Esophagus muscularis mucosa (tissue), 3 donors: ENCODE measurements around the gene KCNJ6.

Experiments used
- CTCF ChIP-seq, 3 experiments: fragments of 200-600 bp in 2 of 3; fragments of 450-650 bp in 1 of 3; sonication (generic) in 2 of 3; IDR thresholded peaks; one replicate each; pipeline ENCODE4 v1.5.1; 2017 to 2019; ENCODE audit warnings: antibody characterized with exemption in 3 of 3, mild to moderate bottlenecking in 2 of 3, moderate library complexity in 1 of 3
- POLR2A ChIP-seq: fragments of 450-650 bp; IDR thresholded peaks from one replicate; pipeline ENCODE4 v1.6.1; 2017; ENCODE audit warnings: antibody characterized with exemption, moderate library complexity, mild to moderate bottlenecking, low read depth

DNA sequence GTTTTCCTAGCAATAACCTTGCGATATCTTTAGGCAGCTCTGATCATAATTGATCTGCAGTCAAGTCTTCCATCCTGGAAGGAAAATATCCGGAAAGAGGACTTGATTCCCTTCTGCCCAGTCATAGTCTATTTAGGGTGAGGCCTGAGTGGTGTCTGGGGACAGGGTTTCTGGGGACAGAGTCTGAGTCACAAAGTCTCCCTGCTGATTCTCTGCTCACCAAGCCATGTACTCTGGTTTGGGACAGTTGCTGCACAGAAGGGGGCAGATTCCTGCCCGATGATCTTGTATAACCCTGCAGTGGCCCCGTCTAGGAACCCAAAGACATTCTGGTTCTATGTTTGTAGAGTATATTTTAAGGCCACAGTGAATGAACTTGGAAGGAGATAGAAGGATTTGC, 178.8 kb downstream of the KCNJ6 start:
- no peak for TF ChIP-seq CTCF (IDR thresholded peaks at IDR 0.05)
- TF ChIP-seq POLR2A, result no peak
